H9 (cell line): ENCODE data around the gene TAF12. TPM values are rescaled to one million over a fixed set of nuclear protein-coding genes. Genes with fewer than 3 reads are reported as not detected.

Experiments used
- DNase-seq: peaks from one replicate; pipeline ENCODE4 v3.0.0-alpha.2; 2017
- H2AFZ ChIP-seq: one replicate; pipeline ENCODE4 v1.6.1; 2013; ENCODE audit warnings: mild to moderate bottlenecking, low read length, control low read depth, moderate library complexity
- H2AK5ac ChIP-seq: 2 replicates; pipeline ENCODE4 v1.6.1; 2013; ENCODE audit warnings: low read length, control low read depth, mixed read lengths; ENCODE audit not compliant: insufficient read length
- H2BK120ac ChIP-seq: one replicate; pipeline ENCODE4 v1.6.1; 2013; ENCODE audit warnings: low read depth, mild to moderate bottlenecking, low read length, control low read depth, inconsistent platforms; ENCODE audit not compliant: poor library complexity, severe bottlenecking
- H2BK12ac ChIP-seq: 2 replicates; pipeline ENCODE4 v1.6.1; 2013; ENCODE audit warnings: low read length, control low read depth, mixed read lengths, low read depth; ENCODE audit not compliant: insufficient read length
- H2BK15ac ChIP-seq: 2 replicates; pipeline ENCODE4 v1.6.1; 2013; ENCODE audit warnings: low read depth, low read length, control low read depth
- H2BK20ac ChIP-seq: one replicate; pipeline ENCODE4 v1.6.1; 2013; ENCODE audit warnings: low read depth, mild to moderate bottlenecking, low read length, control low read depth, inconsistent platforms; ENCODE audit not compliant: poor library complexity, severe bottlenecking
- H2BK5ac ChIP-seq: 2 replicates; pipeline ENCODE4 v1.6.1; 2013; ENCODE audit warnings: low read length, control low read depth, mixed read lengths; ENCODE audit not compliant: insufficient read length
- H3K14ac ChIP-seq: 2 replicates; pipeline ENCODE4 v1.6.1; 2013; ENCODE audit warnings: low read length, control low read depth; ENCODE audit not compliant: insufficient read depth
- H3K18ac ChIP-seq: 2 replicates; pipeline ENCODE4 v1.6.1; 2013; ENCODE audit warnings: low read depth, mild to moderate bottlenecking, mixed read lengths, low read length, control low read depth; ENCODE audit not compliant: insufficient read length
- H3K23ac ChIP-seq: 2 replicates; pipeline ENCODE4 v1.6.1; 2013; ENCODE audit warnings: low read length, control low read depth, mixed read lengths, low read depth; ENCODE audit not compliant: insufficient read length
- H3K23me2 ChIP-seq: 2 replicates; pipeline ENCODE4 v1.6.1; 2013; ENCODE audit warnings: low read depth, mild to moderate bottlenecking, mixed read lengths, low read length, control low read depth; ENCODE audit not compliant: insufficient read length, poor library complexity, severe bottlenecking
- H3K27ac ChIP-seq: 2 replicates; pipeline ENCODE4 v1.5.1; 2013; ENCODE audit warnings: low read length, control low read depth, mixed read lengths, low read depth; ENCODE audit not compliant: insufficient read length
- H3K27me3 ChIP-seq: 2 replicates; pipeline ENCODE4 v1.6.1; 2013; ENCODE audit warnings: low read length, control low read depth, inconsistent platforms; ENCODE audit not compliant: insufficient read depth
- H3K4ac ChIP-seq: 2 replicates; pipeline ENCODE4 v1.6.1; 2013; ENCODE audit warnings: low read depth, mild to moderate bottlenecking, control low read depth, inconsistent platforms, low read length, moderate library complexity
- H3K4me1 ChIP-seq: 2 replicates; pipeline ENCODE4 v1.6.1; 2013; ENCODE audit warnings: low read length, control low read depth, inconsistent platforms; ENCODE audit not compliant: insufficient read depth
- H3K4me2 ChIP-seq: 2 replicates; pipeline ENCODE4 v1.6.1; 2013; ENCODE audit warnings: low read length, control low read depth, mixed read lengths; ENCODE audit not compliant: insufficient read length, insufficient read depth
- H3K56ac ChIP-seq: 2 replicates; pipeline ENCODE4 v1.6.1; 2013; ENCODE audit warnings: low read depth, mild to moderate bottlenecking, mixed read lengths, low read length, control low read depth; ENCODE audit not compliant: insufficient read length
- H3K79me1 ChIP-seq: 2 replicates; pipeline ENCODE4 v1.6.1; 2013; ENCODE audit warnings: low read depth, mild to moderate bottlenecking, moderate library complexity, low read length, control low read depth, inconsistent platforms; ENCODE audit not compliant: insufficient read depth, poor library complexity, severe bottlenecking
- H3K79me2 ChIP-seq: 2 replicates; pipeline ENCODE4 v1.6.1; 2013; ENCODE audit warnings: low read length, control low read depth, inconsistent platforms; ENCODE audit not compliant: insufficient read depth
- H3K9ac ChIP-seq: 2 replicates; pipeline ENCODE4 v1.6.1; 2013; ENCODE audit warnings: low read length, control low read depth, mixed read lengths; ENCODE audit not compliant: insufficient read length; ENCODE audit errors: extremely low read depth
- H3K9me3 ChIP-seq: one replicate; pipeline ENCODE4 v1.6.1; 2013; ENCODE audit warnings: low read depth, low read length, inconsistent platforms; ENCODE audit not compliant: control insufficient read depth
- H3T11ph ChIP-seq: one replicate; pipeline ENCODE4 v1.6.1; 2013; ENCODE audit warnings: mild to moderate bottlenecking, low read length, control low read depth, inconsistent platforms
- H4K20me1 ChIP-seq: one replicate; pipeline ENCODE4 v1.6.1; 2013; ENCODE audit not compliant: control insufficient read depth, insufficient read length, insufficient read depth
- H4K5ac ChIP-seq: 2 replicates; pipeline ENCODE4 v1.6.1; 2013; ENCODE audit warnings: low read depth, mild to moderate bottlenecking, mixed read lengths, low read length, control low read depth; ENCODE audit not compliant: insufficient read length
- H4K8ac ChIP-seq: replicated peaks from 2 replicates; pipeline ENCODE4 v1.6.1; 2013; ENCODE audit warnings: low read length, control low read depth, mixed read lengths, low read depth; ENCODE audit not compliant: insufficient read length
- H4K91ac ChIP-seq: 2 replicates; pipeline ENCODE4 v1.6.1; 2013; ENCODE audit warnings: low read depth, mild to moderate bottlenecking, moderate library complexity, mixed read lengths, low read length, control low read depth; ENCODE audit not compliant: insufficient read length
- H3K27ac Mint-ChIP-seq, 3 experiments: 2 replicates in 2 of 3; 3 replicates in 1 of 3; pipeline ENCODE4 v1.8.0; 2020 to 2021; ENCODE audit warnings: mixed read lengths in 3 of 3, mild to moderate bottlenecking in 1 of 3, moderate library complexity in 1 of 3
- H3K27me3 Mint-ChIP-seq: 2 replicates; pipeline ENCODE4 v1.8.0; 2021; ENCODE audit warnings: low read depth, mild to moderate bottlenecking, moderate library complexity, mixed read lengths
- H3K36me3 Mint-ChIP-seq, 3 experiments: 2 replicates in 2 of 3; 3 replicates in 1 of 3; pipeline ENCODE4 v1.8.0; 2020 to 2021; ENCODE audit warnings: low read depth in 3 of 3, mixed read lengths in 3 of 3; ENCODE audit not compliant: insufficient read depth in 1 of 3
- H3K4me1 Mint-ChIP-seq, 2 experiments: 2 replicates each; pipeline ENCODE4 v1.8.0; 2020; ENCODE audit warnings: mixed read lengths in 2 of 2
- H3K4me3 Mint-ChIP-seq, 2 experiments: 2 replicates in 1 of 2; 3 replicates in 1 of 2; pipeline ENCODE4 v1.8.0; 2020 to 2021; ENCODE audit warnings: mild to moderate bottlenecking in 2 of 2, mixed read lengths in 2 of 2, moderate library complexity in 1 of 2
- H3K9me3 Mint-ChIP-seq, 2 experiments: 2 replicates in 1 of 2; 3 replicates in 1 of 2; pipeline ENCODE4 v1.8.0; 2020; ENCODE audit warnings: mild to moderate bottlenecking in 2 of 2, mixed read lengths in 2 of 2, moderate library complexity in 1 of 2
- total RNA-seq: library from RNA; stranded (reverse); gene quantifications from 2 replicates; pipeline ENCODE4 v1.2.1, GENCODE V29; 2021
- TF ChIP-seq, protein P1 (sequence below): fragments of 200-600 bp; sonication (generic); conservative IDR thresholded peaks from 3 replicates; pipeline ENCODE4 v1.8.0; 2021; ENCODE audit warnings: antibody characterized with exemption, mild to moderate bottlenecking

The TAF12 gene
- total RNA-seq, 1 experiment from 2014 or later: 22.1 TPM

GRCh38 chr1:28564310-28564709, 78.6 kb downstream of the TAF12 start:
- Histone ChIP-seq H2AFZ (no peak overlapping the region), H3K79me1 (peaks cover 4% of the 10 kb centered on the region), H3K9ac (no peak overlapping the region), H4K8ac (no peak overlapping the region), H2BK12ac (no peak overlapping the region), H4K91ac (no peak overlapping the region), H4K20me1 (no peaks in the 10 kb centered on the region), H3T11ph (no peak overlapping the region), H3K27me3 (no peaks in the 10 kb centered on the region), H3K18ac (no peak overlapping the region), H3K4me2 (no peak overlapping the region), H2BK20ac (no peak overlapping the region), H2BK120ac (no peak overlapping the region), H3K4ac (no peak overlapping the region), H3K27ac (no peak overlapping the region), H2BK15ac (no peak overlapping the region), H2AK5ac (no peak overlapping the region), H3K23me2 (no peaks in the 10 kb centered on the region), H4K5ac (no peak overlapping the region), H3K56ac (no peak overlapping the region), H3K9me3 (no peaks in the 10 kb centered on the region), H3K79me2 (no peaks in the 10 kb centered on the region), H3K23ac (no peak overlapping the region), H3K14ac (no peak overlapping the region), H3K4me1 (no peaks in the 10 kb centered on the region), H2BK5ac (no peak overlapping the region)
- DNase-seq: no peak
- Mint-ChIP-seq H3K36me3 (peaks cover 35 to 86% (median 69%) of the 10 kb centered on the region in 3 experiments; a peak in 6 of 7 replicates), H3K27me3 (no peaks in the 10 kb centered on the region), H3K4me1 (no peaks in the 10 kb centered on the region), H3K9me3 (no peaks in the 10 kb centered on the region), H3K4me3 (no peak overlapping the region), H3K27ac (no peak overlapping the region)
- TF ChIP-seq, protein P1, sequence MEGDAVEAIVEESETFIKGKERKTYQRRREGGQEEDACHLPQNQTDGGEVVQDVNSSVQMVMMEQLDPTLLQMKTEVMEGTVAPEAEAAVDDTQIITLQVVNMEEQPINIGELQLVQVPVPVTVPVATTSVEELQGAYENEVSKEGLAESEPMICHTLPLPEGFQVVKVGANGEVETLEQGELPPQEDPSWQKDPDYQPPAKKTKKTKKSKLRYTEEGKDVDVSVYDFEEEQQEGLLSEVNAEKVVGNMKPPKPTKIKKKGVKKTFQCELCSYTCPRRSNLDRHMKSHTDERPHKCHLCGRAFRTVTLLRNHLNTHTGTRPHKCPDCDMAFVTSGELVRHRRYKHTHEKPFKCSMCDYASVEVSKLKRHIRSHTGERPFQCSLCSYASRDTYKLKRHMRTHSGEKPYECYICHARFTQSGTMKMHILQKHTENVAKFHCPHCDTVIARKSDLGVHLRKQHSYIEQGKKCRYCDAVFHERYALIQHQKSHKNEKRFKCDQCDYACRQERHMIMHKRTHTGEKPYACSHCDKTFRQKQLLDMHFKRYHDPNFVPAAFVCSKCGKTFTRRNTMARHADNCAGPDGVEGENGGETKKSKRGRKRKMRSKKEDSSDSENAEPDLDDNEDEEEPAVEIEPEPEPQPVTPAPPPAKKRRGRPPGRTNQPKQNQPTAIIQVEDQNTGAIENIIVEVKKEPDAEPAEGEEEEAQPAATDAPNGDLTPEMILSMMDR: no peak
